HEK293 (cell line): Measurements from ENCODE around the gene GCDH.
A peak's percentile ranks its signal among the peaks of the same experiment; 100 is the strongest.

ENCODE experiments used
- BCL11B ChIP-seq: fragments of 450-650 bp; formaldehyde crosslinking; IDR thresholded peaks from 2 replicates; pipeline ENCODE4 v1.5.1; 2016; ENCODE audit warnings: low read depth, missing biosample characterization, missing genetic modification characterization
- BCL6B ChIP-seq: fragments of 450-650 bp; formaldehyde crosslinking; IDR thresholded peaks from 2 replicates; pipeline ENCODE4 v1.5.1; 2017; ENCODE audit warnings: missing biosample characterization, missing genetic modification characterization
- CTCF ChIP-seq: fragments of 450-650 bp; formaldehyde crosslinking; IDR thresholded peaks from 2 replicates; pipeline ENCODE4 v1.5.1; 2016; ENCODE audit warnings: missing biosample characterization, missing genetic modification characterization
- HOXC10 ChIP-seq: sonication (generic); formaldehyde crosslinking; IDR thresholded peaks from 2 replicates; pipeline ENCODE4 v1.8.1; 2023; ENCODE audit warnings: mild to moderate bottlenecking, missing genetic modification reagents
- KLF10 ChIP-seq: fragments of 450-650 bp; IDR thresholded peaks from 2 replicates; pipeline ENCODE4 v1.5.1; 2018; ENCODE audit warnings: missing biosample characterization, mild to moderate bottlenecking, missing genetic modification characterization
- KLF16 ChIP-seq: fragments of 450-650 bp; formaldehyde crosslinking; IDR thresholded peaks from 2 replicates; pipeline ENCODE4 v1.5.1; 2017; ENCODE audit warnings: missing biosample characterization, missing genetic modification characterization
- MZF1 ChIP-seq: fragments of 450-650 bp; formaldehyde crosslinking; IDR thresholded peaks from 2 replicates; pipeline ENCODE4 v1.5.1; 2017; ENCODE audit warnings: missing biosample characterization, missing genetic modification characterization, borderline replicate concordance
- PATZ1 ChIP-seq: fragments of 450-650 bp; formaldehyde crosslinking; IDR thresholded peaks from 2 replicates; pipeline ENCODE4 v1.5.1; 2016; ENCODE audit warnings: missing biosample characterization, missing genetic modification characterization
- SP7 ChIP-seq: fragments of 450-650 bp; formaldehyde crosslinking; IDR thresholded peaks from 2 replicates; pipeline ENCODE4 v1.5.1; 2016; ENCODE audit warnings: missing biosample characterization, missing genetic modification characterization
- YY1 ChIP-seq: fragments of 450-650 bp; formaldehyde crosslinking; IDR thresholded peaks from 2 replicates; pipeline ENCODE4 v1.5.1; 2018; ENCODE audit warnings: missing biosample characterization, missing genetic modification characterization
- ZBTB17 ChIP-seq: fragments of 450-650 bp; formaldehyde crosslinking; IDR thresholded peaks from 2 replicates; pipeline ENCODE4 v1.5.1; 2016; ENCODE audit warnings: missing biosample characterization, missing genetic modification characterization
- ZBTB20 ChIP-seq: fragments of 450-650 bp; formaldehyde crosslinking; IDR thresholded peaks from 2 replicates; pipeline ENCODE4 v1.5.1; 2016; ENCODE audit warnings: missing biosample characterization, missing genetic modification characterization
- ZBTB49 ChIP-seq: fragments of 450-650 bp; formaldehyde crosslinking; IDR thresholded peaks from 2 replicates; pipeline ENCODE4 v1.5.1; 2016; ENCODE audit warnings: missing biosample characterization, missing genetic modification characterization, low read depth
- ZFP37 ChIP-seq: fragments of 450-650 bp; formaldehyde crosslinking; IDR thresholded peaks from 2 replicates; pipeline ENCODE4 v1.5.1; 2016; ENCODE audit warnings: missing biosample characterization, missing genetic modification characterization
- ZFP41 ChIP-seq: fragments of 450-650 bp; formaldehyde crosslinking; IDR thresholded peaks from 2 replicates; pipeline ENCODE4 v1.5.1; 2016; ENCODE audit warnings: missing biosample characterization, missing genetic modification characterization, borderline replicate concordance
- ZIC2 ChIP-seq: fragments of 450-650 bp; formaldehyde crosslinking; IDR thresholded peaks from 2 replicates; pipeline ENCODE4 v1.5.1; 2016; ENCODE audit warnings: missing biosample characterization, missing genetic modification characterization
- ZNF10 ChIP-seq: fragments of 450-650 bp; formaldehyde crosslinking; IDR thresholded peaks from 2 replicates; pipeline ENCODE4 v1.5.1; 2017; ENCODE audit warnings: missing biosample characterization, missing genetic modification characterization
- ZNF114 ChIP-seq: fragments of 450-650 bp; formaldehyde crosslinking; IDR thresholded peaks from 2 replicates; pipeline ENCODE4 v1.5.0; 2017; ENCODE audit warnings: missing biosample characterization, missing genetic modification characterization
- ZNF138 ChIP-seq: fragments of 450-650 bp; formaldehyde crosslinking; IDR thresholded peaks from 2 replicates; pipeline ENCODE4 v1.5.1; 2016; ENCODE audit warnings: missing biosample characterization, missing genetic modification characterization, borderline replicate concordance
- ZNF146 ChIP-seq: fragments of 450-650 bp; formaldehyde crosslinking; IDR thresholded peaks from 2 replicates; pipeline ENCODE4 v1.5.1; 2016; ENCODE audit warnings: missing biosample characterization, missing genetic modification characterization
- ZNF16 ChIP-seq: fragments of 450-650 bp; formaldehyde crosslinking; IDR thresholded peaks from 2 replicates; pipeline ENCODE4 v1.5.1; 2016; ENCODE audit warnings: low read depth, missing biosample characterization, missing genetic modification characterization
- ZNF2 ChIP-seq: fragments of 450-650 bp; formaldehyde crosslinking; IDR thresholded peaks from 2 replicates; pipeline ENCODE4 v1.5.1; 2016; ENCODE audit warnings: missing biosample characterization, missing genetic modification characterization
- ZNF274 ChIP-seq, 2 experiments: fragments of 200-500 bp in 1 of 2; fragments of 450-650 bp in 1 of 2; sonication (Bioruptor generic) in 1 of 2; formaldehyde crosslinking in 1 of 2; IDR thresholded peaks; 2 replicates each; pipeline versions ENCODE4 v1.5.1 to v1.6.1; 2014 to 2016; ENCODE audit warnings: borderline replicate concordance in 1 of 2, inconsistent platforms in 1 of 2, low read length in 1 of 2, missing biosample characterization in 1 of 2, missing genetic modification characterization in 1 of 2
- ZNF311 ChIP-seq: fragments of 450-650 bp; formaldehyde crosslinking; IDR thresholded peaks from 2 replicates; pipeline ENCODE4 v1.5.1; 2017; ENCODE audit warnings: missing biosample characterization, missing genetic modification characterization, borderline replicate concordance
- ZNF514 ChIP-seq: fragments of 450-650 bp; formaldehyde crosslinking; IDR thresholded peaks from 2 replicates; pipeline ENCODE4 v1.5.1; 2016; ENCODE audit warnings: missing biosample characterization, missing genetic modification characterization
- ZNF558 ChIP-seq: fragments of 450-650 bp; formaldehyde crosslinking; IDR thresholded peaks from 2 replicates; pipeline ENCODE4 v1.5.1; 2016; ENCODE audit warnings: missing biosample characterization, missing genetic modification characterization
- ZNF580 ChIP-seq: fragments of 450-650 bp; formaldehyde crosslinking; IDR thresholded peaks from 2 replicates; pipeline ENCODE4 v1.5.1; 2016; ENCODE audit warnings: missing biosample characterization, missing genetic modification characterization
- ZNF585B ChIP-seq: fragments of 450-650 bp; formaldehyde crosslinking; IDR thresholded peaks from 2 replicates; pipeline ENCODE4 v1.5.1; 2016; ENCODE audit warnings: missing biosample characterization, missing genetic modification characterization
- ZNF600 ChIP-seq: fragments of 450-650 bp; formaldehyde crosslinking; IDR thresholded peaks from 2 replicates; pipeline ENCODE4 v1.5.1; 2016; ENCODE audit warnings: missing biosample characterization, missing genetic modification characterization
- ZNF624 ChIP-seq: fragments of 450-650 bp; formaldehyde crosslinking; IDR thresholded peaks from 2 replicates; pipeline ENCODE4 v1.5.1; 2017; ENCODE audit warnings: missing biosample characterization, missing genetic modification characterization
- ZNF670 ChIP-seq: fragments of 450-650 bp; formaldehyde crosslinking; IDR thresholded peaks from 2 replicates; pipeline ENCODE4 v1.5.1; 2016; ENCODE audit warnings: missing biosample characterization, missing genetic modification characterization, low read depth
- ZNF747 ChIP-seq: fragments of 450-650 bp; formaldehyde crosslinking; IDR thresholded peaks from 2 replicates; pipeline ENCODE4 v1.5.1; 2016; ENCODE audit warnings: missing biosample characterization, missing genetic modification characterization
- ZSCAN30 ChIP-seq: fragments of 450-650 bp; IDR thresholded peaks from 2 replicates; pipeline ENCODE4 v1.5.1; 2018; ENCODE audit warnings: missing biosample characterization, mild to moderate bottlenecking, missing genetic modification characterization, moderate library complexity
- ZXDB ChIP-seq: fragments of 450-650 bp; formaldehyde crosslinking; IDR thresholded peaks from 2 replicates; pipeline ENCODE4 v1.5.1; 2016; ENCODE audit warnings: missing biosample characterization, missing genetic modification characterization

GCDH gene

GRCh38 chr19:12933287-12934072 is 42.5 kb downstream of the GCDH start, which contains the start of gene FARSA (continued):
- TF ChIP-seq PATZ1 (tag by site-specific recombination), result peak; percentile 52; the same call in 1 of the 2 replicates
- TF ChIP-seq KLF16 (tag by site-specific recombination), result peak; percentile 67
- TF ChIP-seq ZNF558 (tag by site-specific recombination), result no peak
- peak; percentile 90; the same call in 1 of the 2 replicates for TF ChIP-seq ZNF2 (tag by site-specific recombination)
- TF ChIP-seq ZNF670 (tag by site-specific recombination), result no peak
- TF ChIP-seq ZXDB (tag by site-specific recombination), result peak; percentile 60
- no peak for TF ChIP-seq MZF1 (tag by site-specific recombination)
- TF ChIP-seq CTCF, result peak; percentile 39; the same call in 1 of the 2 replicates
- TF ChIP-seq ZNF138 (tag by site-specific recombination), result no peak
- TF ChIP-seq ZNF514, result no peak
- TF ChIP-seq ZNF747, result no peak
- no peak for TF ChIP-seq BCL6B (tag by site-specific recombination)
- no peak for TF ChIP-seq ZNF624
- TF ChIP-seq ZNF600 (tag by site-specific recombination), result peak; percentile 78
- TF ChIP-seq KLF10 (tag by site-specific recombination), result no peak
- TF ChIP-seq ZIC2 (tag by site-specific recombination), result no peak
- peak; percentile 99 for TF ChIP-seq YY1
- TF ChIP-seq ZNF311, result no peak
- 0 out of 2 replicates have a peak, but pooled peaks have one; percentile 8 for TF ChIP-seq ZNF146 (tag by site-specific recombination)
- no peak for TF ChIP-seq ZBTB49 (tag by site-specific recombination)
- TF ChIP-seq ZBTB20, result no peak; the same call in 1 of the 2 replicates
- TF ChIP-seq ZNF16 (tag by site-specific recombination), result no peak
- TF ChIP-seq ZFP37 (tag by site-specific recombination), result peak; percentile 72; the same call in 1 of the 2 replicates
- no peak for TF ChIP-seq HOXC10 (CRISPR knock-in tag)
- no peak for TF ChIP-seq ZNF114 (tag by site-specific recombination)
- TF ChIP-seq ZNF585B (tag by site-specific recombination), result no peak
- TF ChIP-seq ZNF10 (tag by site-specific recombination), result peak; percentile 53; the same call in 1 of the 2 replicates
- TF ChIP-seq SP7 (tag by site-specific recombination), result peak; percentile 67
- no peak for TF ChIP-seq ZNF580 (tag by site-specific recombination)
- no peak for TF ChIP-seq ZNF274 (IDR thresholded peaks at IDR 0.05; ENCODE audit: low read length)
- no peak for TF ChIP-seq ZNF274 (tag by site-specific recombination; IDR thresholded peaks at IDR 0.05; ENCODE audit: borderline replicate concordance)
- TF ChIP-seq BCL11B (tag by site-specific recombination), result no peak
- no peak for TF ChIP-seq ZSCAN30 (tag by site-specific recombination)
- TF ChIP-seq ZFP41 (tag by site-specific recombination), result no peak
- TF ChIP-seq ZBTB17 (tag by site-specific recombination), result peak; percentile 66; the same call in 1 of the 2 replicates
